Measurements from ENCODE around the gene SLC25A36.
A peak's percentile ranks its signal among the peaks of the same experiment; 100 is the strongest.

SLC25A36 gene

DNA sequence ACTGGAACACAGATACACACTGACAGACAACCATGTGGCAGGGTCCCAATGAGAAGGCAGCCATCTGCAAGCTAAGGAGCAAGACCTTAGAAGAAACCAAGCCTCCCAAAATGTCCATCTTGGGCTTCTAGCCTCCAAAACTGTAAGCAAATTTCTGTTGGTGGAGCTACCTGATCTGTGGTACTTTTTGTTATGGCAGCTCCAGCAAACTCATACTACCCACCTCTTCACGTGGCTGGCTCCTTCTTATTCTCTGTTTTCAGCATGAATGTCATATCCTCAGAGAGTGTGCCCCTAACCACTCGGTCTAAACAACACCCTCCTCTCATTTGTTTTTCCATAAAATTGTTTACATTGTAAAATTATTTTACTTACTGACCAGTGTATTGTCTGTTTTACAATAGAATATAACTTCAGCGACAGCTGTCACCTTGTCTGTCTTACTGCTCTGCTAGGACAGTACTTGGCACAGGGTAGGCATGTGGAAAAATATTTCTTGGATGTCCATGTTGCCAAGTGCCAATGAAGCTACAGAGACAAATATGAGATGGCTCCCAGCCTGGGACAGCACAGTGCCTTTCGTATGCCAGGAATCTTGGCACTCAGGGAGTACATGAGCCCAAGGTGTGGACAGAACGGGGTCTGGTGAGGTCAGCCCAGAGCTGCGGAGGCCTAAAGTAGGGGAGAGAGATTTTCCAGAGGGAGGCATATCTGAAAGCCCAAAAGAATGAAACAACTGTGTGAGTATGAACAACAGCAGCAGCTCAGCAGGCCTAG is 17.4 kb upstream of the SLC25A36 start:
- no peak overlapping the region for H3K9ac ChIP-seq (ENCODE audit: low read length)
- no peak overlapping the region for H3K56ac ChIP-seq (ENCODE audit: low read length)
- H3K18ac ChIP-seq (ENCODE audit: low read length) = no peak overlapping the region
- no peak overlapping the region for H3K4ac ChIP-seq (ENCODE audit: low read depth, low read length)
- H3K23ac ChIP-seq (ENCODE audit: low read length) = no peak overlapping the region
- no peaks in the 10 kb centered on the region for H3K79me1 ChIP-seq (ENCODE audit: low read length)
- H3K27ac ChIP-seq (ENCODE audit: low read depth, low read length) = no peak overlapping the region
- no peak overlapping the region for H4K8ac ChIP-seq (ENCODE audit: low read depth, low read length)
- H2BK120ac ChIP-seq (ENCODE audit: low read depth, low read length) = no peak overlapping the region
- H4K5ac ChIP-seq (ENCODE audit: low read length) = no peak overlapping the region
- H2BK15ac ChIP-seq (replicated peaks; ENCODE audit: low read depth) = no peak overlapping the region
- DNase-seq = no peak
- no peak overlapping the region for H3K4me2 ChIP-seq (ENCODE audit: low read length)
- H3K36me3 ChIP-seq (ENCODE audit: control insufficient read depth, insufficient read depth, low read length) = no peaks in the 10 kb centered on the region
- no peaks in the 10 kb centered on the region for H3K27me3 ChIP-seq (ENCODE audit: insufficient read depth, low read length, poor library complexity)
- H3K79me2 ChIP-seq (ENCODE audit: control insufficient read depth, insufficient read depth, low read length) = no peaks in the 10 kb centered on the region
- no peaks in the 10 kb centered on the region for H3K4me1 ChIP-seq (ENCODE audit: control insufficient read depth, low read depth, low read length)
- no CpG with 5 or more reads among the region's 6 CpGs for WGBS (ENCODE audit: extremely low coverage, insufficient coverage, low lambda C conversion rate)
- H3K4me3 ChIP-seq (ENCODE audit: low read length) = no peak overlapping the region
- no peak overlapping the region for H2AK5ac ChIP-seq (ENCODE audit: low read length)
- H2BK5ac ChIP-seq (ENCODE audit: low read length) = no peak overlapping the region

GRCh38 chr3:140927279-140928069 is 14.2 kb upstream of the SLC25A36 start:
- Histone ChIP-seq H2BK5ac (ENCODE audit: low read length) (no peak overlapping the region), H3K36me3 (ENCODE audit: control insufficient read depth, insufficient read depth, low read length) (no peaks in the 10 kb centered on the region), H4K8ac (ENCODE audit: low read depth, low read length) (no peak overlapping the region), H3K4ac (ENCODE audit: low read depth, low read length) (no peak overlapping the region), H3K9ac (ENCODE audit: low read length) (no peak overlapping the region), H3K18ac (ENCODE audit: low read length) (no peak overlapping the region), H3K4me2 (ENCODE audit: low read length) (no peak overlapping the region), H4K5ac (ENCODE audit: low read length) (no peak overlapping the region), H3K23ac (ENCODE audit: low read length) (no peak overlapping the region), H2AK5ac (ENCODE audit: low read length) (no peak overlapping the region), H3K4me1 (ENCODE audit: control insufficient read depth, low read depth, low read length) (no peaks in the 10 kb centered on the region), H3K79me2 (ENCODE audit: control insufficient read depth, insufficient read depth, low read length) (no peaks in the 10 kb centered on the region), H3K56ac (ENCODE audit: low read length) (no peak overlapping the region), H3K27me3 (ENCODE audit: insufficient read depth, low read length, poor library complexity) (no peaks in the 10 kb centered on the region), H2BK15ac (replicated peaks; ENCODE audit: low read depth) (no peak overlapping the region), H3K79me1 (ENCODE audit: low read length) (no peaks in the 10 kb centered on the region), H3K27ac (ENCODE audit: low read depth, low read length) (no peak overlapping the region), H3K4me3 (ENCODE audit: low read length) (no peak overlapping the region), H2BK120ac (ENCODE audit: low read depth, low read length) (no peak overlapping the region)
- no CpG with 5 or more reads among the region's 3 CpGs for WGBS (ENCODE audit: extremely low coverage, insufficient coverage, low lambda C conversion rate)
- no peak for DNase-seq

DNA sequence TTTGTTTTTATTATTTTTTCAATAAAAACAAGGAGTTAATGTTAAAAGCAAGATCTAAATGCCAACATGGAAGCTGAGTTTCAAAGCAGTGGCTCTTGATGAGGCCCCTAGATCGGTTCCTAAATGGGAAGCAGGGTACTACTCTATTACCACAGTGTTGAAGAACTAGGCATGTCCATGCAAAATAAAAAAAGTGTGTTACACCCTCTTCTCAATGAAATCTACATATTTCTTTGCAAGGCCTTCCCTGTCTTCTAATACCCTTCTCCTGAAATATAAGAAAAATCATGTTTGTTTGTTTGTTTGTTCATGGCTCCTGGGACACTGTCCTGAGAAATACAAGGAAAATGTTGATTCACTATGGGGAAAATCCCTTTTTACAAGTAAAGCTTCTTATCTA is 12.2 kb upstream of the SLC25A36 start:
- no peaks in the 10 kb centered on the region for H3K4me1 ChIP-seq (ENCODE audit: control insufficient read depth, low read depth, low read length)
- no peak overlapping the region for H3K23ac ChIP-seq (ENCODE audit: low read length)
- no peak overlapping the region for H3K27ac ChIP-seq (ENCODE audit: low read depth, low read length)
- no CpG with 5 or more reads among the region's 1 CpG for WGBS (ENCODE audit: extremely low coverage, insufficient coverage, low lambda C conversion rate)
- H3K79me2 ChIP-seq (ENCODE audit: control insufficient read depth, insufficient read depth, low read length) = no peaks in the 10 kb centered on the region
- no peak overlapping the region for H2BK120ac ChIP-seq (ENCODE audit: low read depth, low read length)
- no peak for DNase-seq
- no peak overlapping the region for H3K18ac ChIP-seq (ENCODE audit: low read length)
- H2BK15ac ChIP-seq (replicated peaks; ENCODE audit: low read depth) = no peak overlapping the region
- H3K79me1 ChIP-seq (ENCODE audit: low read length) = no peaks in the 10 kb centered on the region
- no peak overlapping the region for H3K56ac ChIP-seq (ENCODE audit: low read length)
- H2BK5ac ChIP-seq (ENCODE audit: low read length) = no peak overlapping the region
- no peak overlapping the region for H3K9ac ChIP-seq (ENCODE audit: low read length)
- H3K4me2 ChIP-seq (ENCODE audit: low read length) = no peak overlapping the region
- H2AK5ac ChIP-seq (ENCODE audit: low read length) = no peak overlapping the region
- no peaks in the 10 kb centered on the region for H3K27me3 ChIP-seq (ENCODE audit: insufficient read depth, low read length, poor library complexity)
- no peaks in the 10 kb centered on the region for H3K36me3 ChIP-seq (ENCODE audit: control insufficient read depth, insufficient read depth, low read length)
- H3K4me3 ChIP-seq (ENCODE audit: low read length) = no peak overlapping the region
- H4K5ac ChIP-seq (ENCODE audit: low read length) = no peak overlapping the region
- H3K4ac ChIP-seq (ENCODE audit: low read depth, low read length) = no peak overlapping the region
- H4K8ac ChIP-seq (ENCODE audit: low read depth, low read length) = no peak overlapping the region

- DNase-seq = peak; percentile 83
- no peak overlapping the region for H4K5ac ChIP-seq (ENCODE audit: low read length)
These were observed 10.6 kb upstream of the SLC25A36 start for GRCh38 chr3:140931016-140931454.

GRCh38 chr3:140931801-140932200 is 9.8 kb upstream of the SLC25A36 start:
- Histone ChIP-seq H3K56ac (ENCODE audit: low read length) (no peak overlapping the region), H3K9ac (ENCODE audit: low read length) (no peak overlapping the region), H2AK5ac (ENCODE audit: low read length) (no peak overlapping the region), H4K8ac (ENCODE audit: low read depth, low read length) (no peak overlapping the region), H3K4me2 (ENCODE audit: low read length) (no peak overlapping the region), H3K36me3 (ENCODE audit: control insufficient read depth, insufficient read depth, low read length) (no peaks in the 10 kb centered on the region), H2BK15ac (replicated peaks; ENCODE audit: low read depth) (no peak overlapping the region), H3K18ac (ENCODE audit: low read length) (no peak overlapping the region), H3K27me3 (ENCODE audit: insufficient read depth, low read length, poor library complexity) (no peaks in the 10 kb centered on the region), H3K79me1 (ENCODE audit: low read length) (no peaks in the 10 kb centered on the region), H2BK120ac (ENCODE audit: low read depth, low read length) (no peak overlapping the region), H3K23ac (ENCODE audit: low read length) (no peak overlapping the region), H4K5ac (ENCODE audit: low read length) (no peak overlapping the region), H3K4me3 (ENCODE audit: low read length) (no peak overlapping the region), H2BK5ac (ENCODE audit: low read length) (no peak overlapping the region), H3K27ac (ENCODE audit: low read depth, low read length) (no peak overlapping the region), H3K4me1 (ENCODE audit: control insufficient read depth, low read depth, low read length) (no peaks in the 10 kb centered on the region), H3K79me2 (ENCODE audit: control insufficient read depth, insufficient read depth, low read length) (no peaks in the 10 kb centered on the region), H3K4ac (ENCODE audit: low read depth, low read length) (no peak overlapping the region)
- DNase-seq = no peak

More at GRCh38 chr3:140931016-140931454, 10.6 kb upstream of the SLC25A36 start:
- H3K79me2 ChIP-seq (ENCODE audit: control insufficient read depth, insufficient read depth, low read length) = no peaks in the 10 kb centered on the region
- H3K56ac ChIP-seq (ENCODE audit: low read length) = peak overlapping the region; percentile 78
- no peak overlapping the region for H3K18ac ChIP-seq (ENCODE audit: low read length)
- H3K4me3 ChIP-seq (ENCODE audit: low read length) = peak overlapping the region; percentile 48
- H3K27me3 ChIP-seq (ENCODE audit: insufficient read depth, low read length, poor library complexity) = no peaks in the 10 kb centered on the region
- H3K4me1 ChIP-seq (ENCODE audit: control insufficient read depth, low read depth, low read length) = no peaks in the 10 kb centered on the region
- H3K27ac ChIP-seq (ENCODE audit: low read depth, low read length) = no peak overlapping the region
- WGBS (ENCODE audit: extremely low coverage, insufficient coverage, low lambda C conversion rate) = no CpG with 5 or more reads among the region's 12 CpGs
- H3K4ac ChIP-seq (ENCODE audit: low read depth, low read length) = no peak overlapping the region
- no peaks in the 10 kb centered on the region for H3K36me3 ChIP-seq (ENCODE audit: control insufficient read depth, insufficient read depth, low read length)
- no peak overlapping the region for H3K23ac ChIP-seq (ENCODE audit: low read length)
- no peak overlapping the region for H4K8ac ChIP-seq (ENCODE audit: low read depth, low read length)
- H2BK5ac ChIP-seq (ENCODE audit: low read length) = no peak overlapping the region
- no peak overlapping the region for H2AK5ac ChIP-seq (ENCODE audit: low read length)
- H2BK15ac ChIP-seq (replicated peaks; ENCODE audit: low read depth) = no peak overlapping the region
- no peaks in the 10 kb centered on the region for H3K79me1 ChIP-seq (ENCODE audit: low read length)
- H3K4me2 ChIP-seq (ENCODE audit: low read length) = peak overlapping the region; percentile 73
- no peak overlapping the region for H2BK120ac ChIP-seq (ENCODE audit: low read depth, low read length)
- H3K9ac ChIP-seq (ENCODE audit: low read length) = peak overlapping the region; percentile 53
